BE2C (cell line): ENCODE results near the gene PODXL2.

Source experiments
- DNase-seq: peaks from one replicate; pipeline ENCODE4 v3.0.0-alpha.2; 2020
- H3K27me3 ChIP-seq: fragments of 250-450 bp; sonication (Bioruptor Pico); 2 replicates; pipeline ENCODE4 v1.5.1; 2020; ENCODE audit warnings: mild to moderate bottlenecking
- H3K36me3 ChIP-seq: fragments of 250-450 bp; sonication (Bioruptor Pico); 2 replicates; pipeline ENCODE4 v1.5.1; 2020; ENCODE audit warnings: mild to moderate bottlenecking
- H3K4me1 ChIP-seq: fragments of 250-450 bp; sonication (Bioruptor Pico); 2 replicates; pipeline ENCODE4 v1.5.1; 2020
- H3K4me3 ChIP-seq: 2 replicates; pipeline ENCODE4 v1.5.1; 2011; ENCODE audit warnings: low read depth, low read length
- H3K9me3 ChIP-seq: fragments of 250-450 bp; sonication (Bioruptor Pico); 2 replicates; pipeline ENCODE4 v1.5.1; 2020
- TF ChIP-seq, protein P1 (sequence below): IDR thresholded peaks from 2 replicates; pipeline ENCODE4 v1.5.1; 2012; ENCODE audit warnings: mild to moderate bottlenecking, low read depth, low read length

The PODXL2 gene

DNA sequence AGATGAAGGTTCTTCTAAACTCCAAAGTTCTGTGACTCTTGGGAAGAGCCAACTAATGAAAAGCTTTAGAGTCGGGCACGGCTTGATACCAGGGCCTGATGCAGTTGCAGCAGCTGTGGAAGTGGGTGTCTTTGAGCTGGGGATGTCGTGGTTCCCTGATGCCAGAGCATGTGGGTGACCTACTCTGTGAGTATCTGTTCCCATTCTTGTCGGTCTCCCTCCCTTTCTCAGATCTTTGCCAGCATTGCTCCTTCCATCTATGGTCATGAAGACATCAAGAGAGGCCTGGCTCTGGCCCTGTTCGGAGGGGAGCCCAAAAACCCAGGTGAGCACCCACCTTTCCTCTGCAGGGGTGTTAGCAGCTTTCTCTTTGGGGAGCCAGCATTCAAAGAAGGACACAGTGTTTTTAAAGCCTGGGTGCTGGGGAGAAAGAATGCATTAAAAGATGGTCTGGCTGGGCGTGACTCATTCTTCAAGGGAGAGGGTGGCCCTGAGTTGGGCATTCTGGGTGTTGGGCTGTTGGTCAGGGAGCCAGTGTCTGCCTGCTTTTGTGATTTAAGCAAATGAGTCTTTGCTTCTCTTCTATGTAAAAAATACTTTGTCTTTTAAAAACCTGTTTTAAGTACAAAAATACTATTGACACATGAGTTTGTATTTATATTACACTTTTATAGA lies 13.2 kb upstream of the PODXL2 start:
- no peaks in the 10 kb centered on the region for H3K9me3 ChIP-seq
- H3K27me3 ChIP-seq, result no peaks in the 10 kb centered on the region
- TF ChIP-seq, protein P1, sequence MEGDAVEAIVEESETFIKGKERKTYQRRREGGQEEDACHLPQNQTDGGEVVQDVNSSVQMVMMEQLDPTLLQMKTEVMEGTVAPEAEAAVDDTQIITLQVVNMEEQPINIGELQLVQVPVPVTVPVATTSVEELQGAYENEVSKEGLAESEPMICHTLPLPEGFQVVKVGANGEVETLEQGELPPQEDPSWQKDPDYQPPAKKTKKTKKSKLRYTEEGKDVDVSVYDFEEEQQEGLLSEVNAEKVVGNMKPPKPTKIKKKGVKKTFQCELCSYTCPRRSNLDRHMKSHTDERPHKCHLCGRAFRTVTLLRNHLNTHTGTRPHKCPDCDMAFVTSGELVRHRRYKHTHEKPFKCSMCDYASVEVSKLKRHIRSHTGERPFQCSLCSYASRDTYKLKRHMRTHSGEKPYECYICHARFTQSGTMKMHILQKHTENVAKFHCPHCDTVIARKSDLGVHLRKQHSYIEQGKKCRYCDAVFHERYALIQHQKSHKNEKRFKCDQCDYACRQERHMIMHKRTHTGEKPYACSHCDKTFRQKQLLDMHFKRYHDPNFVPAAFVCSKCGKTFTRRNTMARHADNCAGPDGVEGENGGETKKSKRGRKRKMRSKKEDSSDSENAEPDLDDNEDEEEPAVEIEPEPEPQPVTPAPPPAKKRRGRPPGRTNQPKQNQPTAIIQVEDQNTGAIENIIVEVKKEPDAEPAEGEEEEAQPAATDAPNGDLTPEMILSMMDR, result no peak
- no peak overlapping the region for H3K4me3 ChIP-seq
- H3K36me3 ChIP-seq, result peaks cover 98% of the 10 kb centered on the region
- no peaks in the 10 kb centered on the region for H3K4me1 ChIP-seq
- no peak for DNase-seq

- peaks cover 99% of the 10 kb centered on the region for H3K36me3 ChIP-seq
- TF ChIP-seq, protein P1, result no peak
- no peaks in the 10 kb centered on the region for H3K27me3 ChIP-seq
- H3K9me3 ChIP-seq, result no peaks in the 10 kb centered on the region
- no peak overlapping the region for H3K4me3 ChIP-seq
- DNase-seq, result no peak
- H3K4me1 ChIP-seq, result no peaks in the 10 kb centered on the region
Observed at GRCh38 chr3:127616836-127617605, 12.0 kb upstream of the PODXL2 start.

GRCh38 chr3:127618891-127619290 lies 10.1 kb upstream of the PODXL2 start:
- H3K9me3 ChIP-seq, result no peaks in the 10 kb centered on the region
- no peaks in the 10 kb centered on the region for H3K27me3 ChIP-seq
- TF ChIP-seq, protein P1, result no peak
- H3K4me3 ChIP-seq, result no peak overlapping the region
- peaks cover 91% of the 10 kb centered on the region for H3K36me3 ChIP-seq
- DNase-seq, result no peak
- H3K4me1 ChIP-seq, result no peaks in the 10 kb centered on the region

DNA sequence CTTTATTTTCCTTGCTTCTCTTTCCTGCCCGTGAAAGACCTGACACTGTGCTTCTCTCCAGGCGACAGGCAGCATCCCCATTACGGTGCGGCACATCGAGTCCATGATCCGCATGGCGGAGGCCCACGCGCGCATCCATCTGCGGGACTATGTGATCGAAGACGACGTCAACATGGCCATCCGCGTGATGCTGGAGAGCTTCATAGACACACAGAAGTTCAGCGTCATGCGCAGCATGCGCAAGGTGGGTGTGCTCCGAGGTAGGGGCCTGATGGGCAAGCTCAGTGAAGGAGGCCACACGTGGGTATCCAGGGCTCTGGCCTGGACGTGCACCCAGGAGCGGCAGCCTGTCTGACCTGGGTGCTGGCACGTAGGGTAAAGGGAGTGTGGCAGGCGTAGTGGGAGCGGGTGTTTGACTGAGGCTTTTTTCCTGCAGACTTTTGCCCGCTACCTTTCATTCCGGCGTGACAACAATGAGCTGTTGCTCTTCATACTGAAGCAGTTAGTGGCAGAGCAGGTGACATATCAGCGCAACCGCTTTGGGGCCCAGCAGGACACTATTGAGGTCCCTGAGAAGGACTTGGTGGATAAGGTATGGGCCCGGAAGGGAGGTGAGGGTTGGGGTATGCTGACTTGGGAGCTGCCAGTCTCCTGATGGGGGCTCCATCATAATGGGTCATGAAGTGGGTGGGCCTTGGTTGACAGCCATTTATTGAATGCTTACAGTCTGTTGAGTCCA lies 8.2 kb upstream of the PODXL2 start:
- no peaks in the 10 kb centered on the region for H3K4me1 ChIP-seq
- H3K36me3 ChIP-seq, result peaks cover 72% of the 10 kb centered on the region

DNA sequence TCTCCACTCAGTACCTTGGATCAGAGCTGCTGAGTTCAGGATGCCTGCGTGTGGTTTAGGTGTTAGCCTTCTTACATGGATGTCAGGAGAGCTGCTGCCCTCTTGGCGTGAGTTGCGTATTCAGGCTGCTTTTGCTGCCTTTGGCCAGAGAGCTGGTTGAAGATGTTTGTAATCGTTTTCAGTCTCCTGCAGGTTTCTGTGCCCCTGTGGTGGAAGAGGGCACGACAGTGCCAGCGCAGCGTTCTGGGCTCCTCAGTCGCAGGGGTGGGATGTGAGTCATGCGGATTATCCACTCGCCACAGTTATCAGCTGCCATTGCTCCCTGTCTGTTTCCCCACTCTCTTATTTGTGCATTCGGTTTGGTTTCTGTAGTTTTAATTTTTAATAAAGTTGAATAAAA lies 7.0 kb upstream of the PODXL2 start:
- Histone ChIP-seq H3K27me3 (no peaks in the 10 kb centered on the region), H3K4me3 (no peak overlapping the region), H3K9me3 (no peaks in the 10 kb centered on the region), H3K4me1 (no peaks in the 10 kb centered on the region), H3K36me3 (peaks cover 60% of the 10 kb centered on the region)
- DNase-seq, result no peak
- TF ChIP-seq, protein P1, result no peak

More for the DNA sequence above, 8.2 kb upstream of the PODXL2 start:
- Histone ChIP-seq H3K9me3 (no peaks in the 10 kb centered on the region), H3K4me3 (no peak overlapping the region), H3K27me3 (no peaks in the 10 kb centered on the region)
- no peak for DNase-seq
- TF ChIP-seq, protein P1, result no peak
